Activated CD4-positive, alpha-beta T cell treated with anti-CD3 and anti-CD28 coated beads, Interleukin-2, amount 50 U/mL, for 48 hours (primary cell): Measurements from ENCODE around the gene ZNF19.
A peak's percentile ranks its signal among the peaks of the same experiment; 100 is the strongest.

Experiments used
- DNase-seq, 2 experiments: peaks; one replicate each; pipeline ENCODE4 v3.0.0-alpha.2; 2020

Gene ZNF19

GRCh38 chr16:71440669-71441347 lies 48.3 kb downstream of the ZNF19 start:
- peak in 1 of 2 experiments; percentile 22 for DNase-seq

GRCh38 chr16:71439523-71439922 lies 49.6 kb downstream of the ZNF19 start:
- no peak for DNase-seq

- no peak for DNase-seq
Measured at GRCh38 chr16:71436473-71436872, 52.7 kb downstream of the ZNF19 start.

- no peak for DNase-seq
Measured at GRCh38 chr16:71432906-71433305, 56.2 kb downstream of the ZNF19 start.

DNA sequence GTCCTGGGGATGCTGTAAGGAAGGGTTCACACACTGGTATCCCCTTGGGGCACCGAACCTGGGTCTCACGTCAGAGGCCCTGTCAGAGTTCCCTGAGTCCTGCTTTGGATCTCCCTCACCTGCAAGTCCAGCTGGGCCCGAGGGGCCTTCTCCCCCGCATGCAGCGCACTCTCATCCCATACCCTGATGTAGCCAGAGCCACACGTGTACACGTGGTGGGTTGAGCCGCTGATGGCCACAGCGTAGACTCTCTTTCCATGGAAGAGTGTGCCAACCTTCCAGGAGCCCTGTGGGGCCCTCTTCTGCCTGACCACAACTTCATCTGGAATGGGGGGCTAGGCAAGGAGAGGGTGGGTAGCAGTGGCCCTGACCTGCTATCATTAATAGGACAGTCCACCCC lies 57.1 kb downstream of the ZNF19 start:
- no peak for DNase-seq

DNA sequence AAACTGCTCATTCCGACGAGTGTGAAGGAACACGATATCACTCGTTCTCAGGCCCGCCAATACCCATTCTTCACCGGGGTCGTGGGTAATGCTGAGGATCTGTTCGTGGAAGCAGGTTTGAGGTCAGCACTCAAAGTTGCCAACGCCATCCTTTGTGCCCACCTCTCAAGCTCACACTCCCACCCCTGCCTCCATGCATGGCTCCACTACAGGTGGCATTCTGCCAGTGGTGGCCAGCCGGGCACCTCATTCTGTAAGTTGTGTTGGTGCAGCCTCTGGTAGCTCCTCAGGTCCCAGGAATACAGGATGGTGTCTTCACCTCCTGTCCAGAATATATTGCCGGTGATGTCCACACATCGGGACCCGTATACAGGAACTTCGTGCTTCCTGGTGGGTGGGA lies 57.9 kb downstream of the ZNF19 start:
- no peak for DNase-seq

DNA sequence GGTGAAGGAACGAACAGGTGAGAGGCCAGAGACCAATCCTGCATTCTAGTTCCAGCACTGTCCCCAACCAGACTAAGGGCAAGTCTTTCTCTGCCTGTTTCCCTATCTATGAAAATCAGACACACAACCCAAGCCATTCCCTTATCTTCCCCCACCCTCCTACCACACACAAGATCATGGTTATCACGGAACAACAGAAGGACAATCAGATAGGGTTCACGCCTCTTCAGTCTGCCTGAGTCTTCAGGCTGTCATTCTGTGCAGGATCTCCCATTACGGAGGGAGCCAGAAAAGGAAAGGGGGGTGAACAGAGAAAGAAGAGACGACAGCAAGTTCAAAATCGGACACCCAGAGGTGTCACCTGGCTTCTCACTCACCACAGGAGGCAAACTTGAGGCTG lies 58.4 kb downstream of the ZNF19 start:
- no peak for DNase-seq

- no peak for DNase-seq
Measured at GRCh38 chr16:71429581-71429980, 59.5 kb downstream of the ZNF19 start.

DNA sequence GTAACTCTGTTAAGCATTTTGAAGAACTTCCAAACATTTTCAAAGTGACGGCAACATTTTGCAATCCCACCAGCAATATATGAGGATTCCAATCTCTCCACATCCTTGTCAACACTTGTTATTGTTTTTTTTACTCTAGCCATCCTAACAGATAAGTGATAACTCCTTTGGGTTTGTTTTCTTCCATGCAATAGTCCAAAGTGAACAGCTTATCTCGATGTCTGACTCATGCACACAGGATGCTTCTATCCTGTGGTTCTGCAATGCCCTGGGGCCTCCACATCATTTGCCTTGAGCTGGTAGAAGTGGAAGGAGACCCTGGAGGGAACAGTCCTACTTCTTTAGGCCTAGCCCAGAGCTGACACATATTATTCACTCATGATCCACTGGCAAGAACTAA lies 60.2 kb downstream of the ZNF19 start:
- no peak for DNase-seq

- DNase-seq = no peak
Measured at GRCh38 chr16:71428385-71428784, 60.7 kb downstream of the ZNF19 start.

- no peak for DNase-seq
Measured at GRCh38 chr16:71426880-71427615, 62.1 kb downstream of the ZNF19 start.

DNA sequence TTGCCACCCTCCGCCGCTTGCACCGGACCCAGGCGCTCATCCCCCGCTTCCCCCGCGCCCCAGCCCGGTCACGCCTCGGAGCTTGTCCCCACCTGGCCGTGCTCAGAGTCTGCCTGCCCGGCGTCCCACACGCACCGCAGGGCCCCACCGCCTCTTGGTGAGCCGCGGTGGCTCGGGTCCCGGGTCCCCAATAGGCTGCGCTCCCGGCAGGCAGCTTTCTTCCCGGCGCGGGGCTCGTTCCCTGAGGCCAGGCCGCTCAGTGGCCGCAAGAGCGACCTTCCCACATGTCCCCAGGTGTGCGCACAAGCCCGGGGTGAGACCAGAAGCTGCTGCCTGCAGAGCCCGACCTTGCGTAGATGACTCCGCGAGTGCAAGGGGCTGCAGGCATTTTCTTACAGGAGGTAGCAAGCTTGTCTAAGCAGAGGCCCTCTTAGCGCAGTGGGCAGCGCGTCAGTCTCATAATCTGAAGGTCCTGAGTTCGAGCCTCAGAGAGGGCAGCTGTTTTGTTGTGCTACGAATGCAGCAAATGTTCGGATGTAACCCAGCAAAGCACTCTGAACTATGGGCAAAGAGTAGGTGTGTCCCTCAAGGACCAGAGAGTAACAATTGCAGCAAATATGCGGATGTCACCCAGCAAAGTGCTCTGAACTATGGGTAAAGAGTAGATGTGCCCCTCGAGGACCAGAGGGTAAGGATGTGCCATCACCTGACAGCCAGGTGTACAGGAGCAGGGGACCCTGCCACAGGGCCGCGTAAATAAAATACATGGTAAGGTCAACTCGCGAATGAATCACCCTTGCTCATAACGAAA lies 62.9 kb downstream of the ZNF19 start:
- DNase-seq = peak; percentile 29 to 40

DNA sequence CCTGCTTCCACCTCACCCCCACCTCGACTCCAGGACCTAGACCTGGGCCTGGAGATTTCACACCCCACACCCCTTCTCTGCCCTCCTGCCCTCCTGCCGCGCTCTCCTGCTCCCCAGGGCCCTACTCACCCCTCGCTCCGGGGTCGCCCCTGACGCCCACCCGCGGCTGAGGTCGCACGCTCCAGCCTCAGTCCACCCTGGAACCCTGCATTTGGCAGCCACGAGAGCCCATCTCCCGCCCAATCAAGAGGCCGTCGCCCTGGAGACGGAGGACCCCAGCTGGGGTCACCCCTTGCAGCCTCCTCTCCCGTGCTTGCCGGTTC lies 63.4 kb downstream of the ZNF19 start:
- no peak for DNase-seq

- no peak for DNase-seq
Measured at GRCh38 chr16:71424626-71425025, 64.5 kb downstream of the ZNF19 start.

- DNase-seq = no peak
Measured at GRCh38 chr16:71423865-71424264, 65.3 kb downstream of the ZNF19 start.
